Stimulated activated CD4-positive, alpha-beta T cell treated with anti-CD3 and anti-CD28 coated beads, Interleukin-15, amount 100 ng/mL, for 24 hours (primary cell): ENCODE data around the gene AP2A1.

ENCODE experiments used
- DNase-seq: peaks from one replicate; pipeline ENCODE4 v3.0.0-alpha.2; 2020

AP2A1 gene

DNA sequence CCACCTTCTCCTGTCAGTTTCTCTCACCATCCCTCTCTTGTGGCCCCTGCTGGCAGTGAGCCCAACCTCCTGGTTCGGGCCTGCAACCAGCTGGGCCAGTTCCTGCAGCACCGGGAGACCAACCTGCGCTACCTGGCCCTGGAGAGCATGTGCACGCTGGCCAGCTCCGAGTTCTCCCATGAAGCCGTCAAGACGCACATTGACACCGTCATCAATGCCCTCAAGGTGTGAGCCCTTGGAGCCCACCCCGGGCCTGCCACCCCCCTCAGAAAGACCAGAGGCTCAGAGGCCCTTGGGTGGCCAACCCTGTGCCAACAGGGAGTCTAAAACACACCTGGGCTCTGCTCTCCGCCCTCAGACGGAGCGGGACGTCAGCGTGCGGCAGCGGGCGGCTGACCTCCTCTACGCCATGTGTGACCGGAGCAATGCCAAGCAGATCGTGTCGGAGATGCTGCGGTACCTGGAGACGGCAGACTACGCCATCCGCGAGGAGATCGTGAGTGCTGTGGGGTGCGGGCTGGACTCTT, 32.5 kb downstream of the AP2A1 start:
- DNase-seq: no peak

- DNase-seq: peak; percentile 22
These were observed 33.1 kb downstream of the AP2A1 start for GRCh38 chr19:49799798-49800376.

DNA sequence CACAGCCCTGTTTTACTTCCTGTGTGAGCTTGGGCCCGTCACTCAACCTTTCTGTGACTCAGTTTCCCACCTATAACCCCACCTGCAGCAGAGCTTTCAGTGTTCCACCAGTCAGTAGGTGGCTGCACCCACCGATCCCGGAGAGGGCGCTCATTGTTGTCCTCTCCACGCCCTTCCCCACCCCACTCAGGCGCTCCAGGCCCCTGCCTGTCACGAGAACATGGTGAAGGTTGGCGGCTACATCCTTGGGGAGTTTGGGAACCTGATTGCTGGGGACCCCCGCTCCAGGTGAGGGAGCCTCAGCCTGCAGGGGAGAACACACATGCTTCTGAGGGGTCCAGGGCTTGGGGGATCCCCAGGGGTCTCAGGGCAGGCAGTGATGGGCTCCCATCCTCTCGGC, 34.0 kb downstream of the AP2A1 start:
- no peak for DNase-seq

DNA sequence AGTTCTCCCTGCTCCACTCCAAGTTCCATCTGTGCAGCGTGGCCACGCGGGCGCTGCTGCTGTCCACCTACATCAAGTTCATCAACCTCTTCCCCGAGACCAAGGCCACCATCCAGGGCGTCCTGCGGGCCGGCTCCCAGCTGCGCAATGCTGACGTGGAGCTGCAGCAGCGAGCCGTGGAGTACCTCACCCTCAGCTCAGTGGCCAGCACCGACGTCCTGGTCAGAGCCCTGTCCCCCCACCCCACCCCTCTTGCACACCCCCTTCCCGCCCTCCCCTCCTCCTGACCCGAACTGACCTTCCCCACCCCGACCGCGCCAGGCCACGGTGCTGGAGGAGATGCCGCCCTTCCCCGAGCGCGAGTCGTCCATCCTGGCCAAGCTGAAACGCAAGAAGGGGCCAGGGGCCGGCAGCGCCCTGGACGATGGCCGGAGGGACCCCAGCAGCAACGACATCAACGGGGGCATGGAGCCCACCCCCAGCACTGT, 34.6 kb downstream of the AP2A1 start:
- DNase-seq: no peak

DNA sequence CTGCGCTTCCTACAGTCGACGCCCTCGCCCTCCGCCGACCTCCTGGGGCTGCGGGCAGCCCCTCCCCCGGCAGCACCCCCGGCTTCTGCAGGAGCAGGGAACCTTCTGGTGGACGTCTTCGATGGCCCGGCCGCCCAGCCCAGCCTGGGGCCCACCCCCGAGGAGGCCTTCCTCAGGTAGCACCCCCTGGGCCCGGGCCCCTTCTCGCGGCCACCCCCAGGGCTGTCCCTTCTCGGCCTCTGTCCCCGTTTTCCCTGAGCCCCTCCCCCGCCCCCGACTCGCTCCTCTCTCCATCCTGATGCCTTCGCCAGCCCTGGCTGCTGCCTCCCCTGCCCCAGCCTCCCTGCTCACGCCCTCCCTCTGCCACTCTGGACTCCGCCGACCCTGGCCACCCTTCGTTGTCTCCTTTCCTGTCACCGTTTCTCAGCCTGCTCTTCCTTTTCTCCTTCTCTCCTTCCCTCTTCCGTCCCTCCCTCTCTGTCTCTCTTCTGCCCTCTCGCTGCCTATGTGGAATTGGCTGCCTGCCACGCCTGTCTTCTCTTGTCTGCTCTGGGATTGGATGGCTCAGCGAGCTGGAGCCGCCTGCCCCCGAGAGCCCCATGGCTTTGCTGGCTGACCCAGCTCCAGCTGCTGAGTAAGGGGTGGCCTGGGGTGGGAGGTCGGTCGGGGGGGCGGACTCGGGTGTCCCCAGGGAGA, 35.3 kb downstream of the AP2A1 start:
- no peak for DNase-seq

DNA sequence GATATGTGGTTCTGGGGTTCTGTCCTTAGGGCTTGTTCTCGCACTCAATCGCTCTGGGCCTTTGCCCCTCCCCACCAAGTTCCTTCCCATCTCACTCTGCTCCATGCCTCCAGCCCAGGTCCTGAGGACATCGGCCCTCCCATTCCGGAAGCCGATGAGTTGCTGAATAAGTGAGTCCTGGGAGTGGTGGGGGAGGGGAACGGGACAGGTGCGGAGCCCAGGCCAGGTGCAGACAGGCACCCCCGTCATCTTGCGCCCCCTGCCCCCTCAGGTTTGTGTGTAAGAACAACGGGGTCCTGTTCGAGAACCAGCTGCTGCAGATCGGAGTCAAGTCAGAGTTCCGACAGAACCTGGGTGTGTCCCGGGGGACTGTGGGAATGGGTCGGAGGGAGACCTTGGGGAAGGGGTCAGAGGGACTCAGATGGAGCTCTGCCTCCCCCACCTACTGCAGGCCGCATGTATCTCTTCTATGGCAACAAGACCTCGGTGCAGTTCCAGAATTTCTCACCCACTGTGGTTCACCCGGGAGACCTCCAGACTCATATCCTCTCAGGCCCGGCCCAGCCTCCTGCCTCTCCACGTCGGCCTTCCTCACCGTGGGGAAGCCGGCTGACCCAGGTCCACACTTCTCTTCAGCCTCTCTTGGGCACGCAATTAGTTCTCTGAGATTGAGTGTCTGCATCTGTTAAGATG, 36.2 kb downstream of the AP2A1 start:
- DNase-seq: no peak

- no peak for DNase-seq
These were observed 36.7 kb downstream of the AP2A1 start for GRCh38 chr19:49803529-49803856.

DNA sequence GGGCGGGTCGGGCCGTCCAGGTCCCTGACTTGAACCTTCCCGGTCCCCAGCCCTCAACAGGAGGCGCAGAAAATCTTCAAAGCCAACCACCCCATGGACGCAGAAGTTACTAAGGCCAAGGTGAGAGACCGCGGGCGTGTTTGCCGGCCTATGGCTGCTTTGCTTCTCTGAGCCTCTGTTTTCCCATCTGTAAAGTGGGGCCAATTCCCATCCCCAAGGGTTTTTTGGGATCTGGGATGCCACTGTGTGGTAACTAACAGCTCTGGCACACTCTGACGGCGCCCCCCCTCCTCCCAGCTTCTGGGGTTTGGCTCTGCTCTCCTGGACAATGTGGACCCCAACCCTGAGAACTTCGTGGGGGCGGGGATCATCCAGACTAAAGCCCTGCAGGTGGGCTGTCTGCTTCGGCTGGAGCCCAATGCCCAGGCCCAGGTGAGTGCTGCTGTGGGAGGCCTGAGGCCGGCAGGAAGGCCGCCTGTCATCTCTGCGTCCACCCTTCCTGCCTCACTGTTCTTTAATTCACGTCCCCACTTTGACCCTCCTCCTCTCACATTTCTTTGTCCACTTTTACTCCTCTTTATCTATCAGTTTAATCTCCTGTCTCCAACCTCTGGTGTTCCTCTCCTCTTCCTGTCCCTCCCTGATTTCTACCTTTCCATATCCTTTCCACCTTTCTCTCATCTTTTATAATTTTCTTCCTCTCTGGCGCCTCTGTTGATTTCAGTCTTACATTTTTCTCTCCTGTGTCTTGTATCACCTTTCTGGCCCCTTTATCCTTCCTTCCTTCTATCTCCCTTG, 39.2 kb downstream of the AP2A1 start:
- DNase-seq: no peak

GRCh38 chr19:49806620-49806959, 39.8 kb downstream of the AP2A1 start:
- no peak for DNase-seq

- no peak for DNase-seq
These were observed 40.5 kb downstream of the AP2A1 start for GRCh38 chr19:49807058-49807903.

GRCh38 chr19:49807904-49808675, 41.3 kb downstream of the AP2A1 start:
- no peak for DNase-seq

GRCh38 chr19:49808711-49809159, 41.9 kb downstream of the AP2A1 start:
- DNase-seq: peak; percentile 90

DNA sequence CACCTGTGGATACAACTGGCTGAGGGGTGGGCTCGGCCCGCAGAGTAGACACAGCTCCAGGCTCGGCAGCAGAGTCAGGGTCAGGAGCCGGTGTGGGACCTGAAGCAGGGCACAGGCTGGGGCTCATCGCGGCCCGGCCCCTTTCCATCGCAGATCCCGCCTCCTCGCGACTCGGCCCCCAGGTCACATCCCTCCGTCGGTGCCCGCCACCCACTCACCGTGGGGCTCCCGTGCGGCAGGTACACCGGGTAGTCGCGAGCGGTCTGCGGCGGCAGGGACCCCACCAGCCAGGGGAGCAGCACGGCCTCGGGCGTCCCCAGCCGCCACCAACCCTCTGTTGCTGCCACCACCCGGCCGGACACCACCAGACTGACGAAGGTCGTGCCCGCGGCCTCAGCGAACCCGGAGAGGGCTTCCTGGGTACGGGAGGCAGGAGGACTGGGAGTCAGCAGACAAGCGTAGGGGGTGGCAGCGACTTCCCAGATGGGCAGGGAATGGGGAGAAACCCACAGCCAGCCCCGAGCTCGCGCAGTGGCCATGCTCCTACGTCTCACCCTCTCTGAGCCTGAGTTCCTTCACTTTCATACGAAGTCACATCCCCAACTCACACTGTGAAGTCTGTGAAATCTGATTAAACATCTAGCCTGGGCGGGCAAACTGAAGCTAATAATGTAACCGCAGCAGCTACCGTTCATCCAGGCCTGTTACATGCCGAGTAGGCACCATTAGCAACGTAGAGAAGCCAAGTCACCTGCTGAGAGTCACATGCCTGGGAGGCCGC, 42.5 kb downstream of the AP2A1 start:
- DNase-seq: peak; percentile 63

GRCh38 chr19:49809941-49810389, 43.2 kb downstream of the AP2A1 start:
- no peak for DNase-seq

- no peak for DNase-seq
These were observed 44.5 kb downstream of the AP2A1 start for GRCh38 chr19:49811328-49811727.

DNA sequence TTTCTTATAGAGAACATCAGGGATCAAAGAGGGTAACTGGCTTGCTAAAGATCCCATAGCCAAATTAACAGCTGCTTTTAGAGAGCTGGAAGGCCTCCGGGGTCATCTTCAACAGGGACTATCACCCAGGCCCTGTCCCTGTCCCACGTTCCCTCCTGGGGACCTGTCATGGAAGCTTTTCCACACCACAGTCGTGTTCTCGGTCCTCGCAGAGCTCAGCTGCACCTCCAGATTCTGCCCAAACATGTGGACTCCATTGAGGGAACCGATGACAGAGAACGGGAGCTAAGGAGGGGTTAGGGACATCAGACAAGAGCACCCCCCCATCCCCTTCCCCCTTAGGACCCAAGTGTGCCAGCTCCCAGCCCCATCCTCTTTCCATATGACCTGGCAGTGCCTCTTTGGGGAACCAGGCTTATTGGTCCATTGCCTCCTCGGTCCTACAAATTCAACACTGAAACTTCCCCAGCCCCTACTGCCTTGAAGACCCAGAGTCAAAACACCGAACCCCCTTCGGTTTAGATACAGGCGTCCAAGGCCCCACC, 45.7 kb downstream of the AP2A1 start:
- DNase-seq: no peak

- peak; percentile 94 for DNase-seq
These were observed 46.4 kb downstream of the AP2A1 start, which contains the start of gene FUZ for GRCh38 chr19:49812997-49813861. Gene FUZ (minus strand): TSS chr19:49813292. CDS start chr19:49813106, 186 bp downstream.

DNA sequence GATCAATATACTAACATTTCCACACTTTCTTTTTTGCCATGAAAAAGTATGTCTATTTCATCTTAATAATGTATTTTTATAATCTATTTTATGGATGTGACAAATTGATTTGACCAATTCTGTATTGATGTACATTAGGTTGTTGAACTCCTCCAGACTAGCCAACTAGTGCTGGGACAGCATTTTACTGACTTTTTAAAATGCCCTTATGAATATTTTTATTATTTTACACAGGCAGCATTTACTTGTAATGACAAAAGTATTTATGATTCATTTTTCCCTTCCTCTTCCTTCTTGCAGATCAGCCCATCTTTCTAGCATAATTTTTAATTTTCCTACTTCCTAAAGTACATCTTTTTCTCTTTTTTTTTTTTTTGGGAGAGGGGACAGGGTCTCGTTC, 47.2 kb downstream of the AP2A1 start:
- no peak for DNase-seq

DNA sequence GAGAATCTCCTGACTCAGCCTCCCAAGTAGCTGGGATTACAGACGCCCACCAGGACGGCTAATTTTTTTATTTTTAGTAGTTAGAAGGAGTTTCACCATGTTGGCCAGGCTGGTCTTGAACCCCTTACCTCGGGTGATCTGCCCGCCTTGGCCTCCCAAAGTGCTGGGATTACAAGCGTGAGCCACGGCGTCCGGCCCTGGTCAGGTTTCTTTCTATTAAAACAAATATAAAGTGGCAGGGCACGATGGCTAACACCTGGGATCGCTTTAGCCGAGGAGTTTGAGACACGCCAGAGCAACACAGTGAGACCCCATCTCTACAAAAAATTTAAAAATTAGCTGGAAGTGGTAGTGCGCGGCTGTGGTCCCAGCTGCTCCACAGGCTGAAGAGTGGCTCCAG, 49.8 kb downstream of the AP2A1 start:
- no peak for DNase-seq
